DND-41 (cell line): ENCODE data around the gene NFE2L2.
"Not testable (repeated sequence)": the region's sequence is repeated elsewhere in the genome, so short reads cannot be mapped to it uniquely, and the experiment has no call there.

Source experiments
- ATAC-seq: fragments of 200-7000 bp; cut with Tn5 transposase; 3 replicates; pipeline ENCODE4 v1.9.1; 2021; ENCODE audit warnings: low read depth; ENCODE audit not compliant: insufficient read depth
- DNase-seq: peaks from one replicate; pipeline ENCODE4 v3.0.0-alpha.2; 2020
- H2AFZ ChIP-seq: 2 replicates; pipeline ENCODE4 v1.6.0; 2012; ENCODE audit warnings: low read depth, low read length
- H3K27ac ChIP-seq: 2 replicates; pipeline ENCODE4 v1.5.1; 2012; ENCODE audit warnings: low read length, inconsistent platforms
- H3K27me3 ChIP-seq: fragments of 200-600 bp; sonication (generic); 2 replicates; pipeline ENCODE4 v1.6.0; 2012; ENCODE audit warnings: low read length, mild to moderate bottlenecking, inconsistent platforms; ENCODE audit not compliant: insufficient read depth, poor library complexity
- H3K36me3 ChIP-seq: 2 replicates; pipeline ENCODE4 v1.5.1; 2012; ENCODE audit warnings: low read length, inconsistent platforms; ENCODE audit not compliant: insufficient read depth
- H3K4me1 ChIP-seq: 2 replicates; pipeline ENCODE4 v1.5.1; 2012; ENCODE audit warnings: mild to moderate bottlenecking, low read length; ENCODE audit not compliant: insufficient read depth
- H3K4me2 ChIP-seq: 2 replicates; pipeline ENCODE4 v1.6.0; 2012; ENCODE audit warnings: mild to moderate bottlenecking, moderate library complexity, low read length, inconsistent platforms; ENCODE audit not compliant: insufficient read depth
- H3K4me3 ChIP-seq, 2 experiments: fragments of 200-600 bp in 1 of 2; shearing (Covaris generic) in 1 of 2; 2 replicates each; pipeline ENCODE4 v1.5.1; 2012 to 2016; ENCODE audit warnings: inconsistent platforms in 2 of 2, low read length in 2 of 2, mild to moderate bottlenecking in 2 of 2, low read depth in 1 of 2, moderate library complexity in 1 of 2
- H3K79me2 ChIP-seq: 2 replicates; pipeline ENCODE4 v1.6.0; 2012; ENCODE audit warnings: low read length, inconsistent platforms; ENCODE audit not compliant: insufficient read depth
- H3K9ac ChIP-seq: 2 replicates; pipeline ENCODE4 v1.6.0; 2012; ENCODE audit warnings: low read depth, mild to moderate bottlenecking, inconsistent platforms, low read length, moderate library complexity
- H3K9me3 ChIP-seq: 2 replicates; pipeline ENCODE4 v1.5.1; 2012; ENCODE audit warnings: low read length, moderate library complexity, mild to moderate bottlenecking, inconsistent platforms; ENCODE audit not compliant: insufficient read depth, severe bottlenecking
- H4K20me1 ChIP-seq: 2 replicates; pipeline ENCODE4 v1.6.0; 2012; ENCODE audit warnings: low read length; ENCODE audit not compliant: insufficient read depth
- EZH2 ChIP-seq: IDR thresholded peaks from 3 replicates; pipeline ENCODE4 v1.6.1; 2012; ENCODE audit warnings: borderline replicate concordance, low read depth, mild to moderate bottlenecking, moderate library complexity, low read length, inconsistent platforms; ENCODE audit not compliant: severe bottlenecking
- TF ChIP-seq, protein P1 (sequence below): IDR thresholded peaks from 2 replicates; pipeline ENCODE4 v1.5.1; 2012; ENCODE audit warnings: borderline replicate concordance, low read length, moderate library complexity, mild to moderate bottlenecking; ENCODE audit not compliant: poor library complexity, severe bottlenecking; ENCODE audit errors: extremely low read depth

NFE2L2 gene

DNA sequence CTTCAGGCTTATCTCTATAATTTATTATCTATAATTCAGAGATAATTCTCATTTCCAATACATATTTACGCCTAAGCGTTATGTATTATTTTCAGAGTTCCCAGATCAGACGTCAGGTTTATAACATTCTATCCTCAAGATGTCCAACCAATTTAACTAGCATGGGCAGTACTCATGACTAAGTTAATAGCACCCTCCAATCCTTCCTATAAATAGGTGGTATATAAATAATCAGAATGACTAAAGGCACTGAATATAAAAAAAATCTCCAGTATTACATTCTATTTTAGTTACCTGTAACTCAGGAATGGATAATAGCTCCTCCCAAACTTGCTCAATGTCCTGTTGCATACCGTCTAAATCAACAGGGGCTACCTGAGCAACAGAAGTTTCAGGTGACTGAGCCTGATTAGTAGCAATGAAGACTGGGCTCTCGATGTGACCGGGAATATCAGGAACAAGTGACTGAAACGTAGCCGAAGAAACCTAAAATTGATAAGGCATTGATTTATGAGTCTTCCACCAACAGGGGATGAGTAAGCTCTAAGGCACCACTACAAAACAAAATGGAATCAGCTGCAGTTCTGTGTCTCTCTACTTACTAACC, 32.3 kb downstream of the NFE2L2 start:
- no peak for DNase-seq
- Histone ChIP-seq H3K27ac (no peak overlapping the region), H3K9ac (no peak overlapping the region), H3K4me2 (no peak overlapping the region), H3K36me3 (peaks cover 72% of the 10 kb centered on the region), H4K20me1 (peaks cover 37% of the 10 kb centered on the region), H3K79me2 (peaks cover 49% of the 10 kb centered on the region), H2AFZ (no peak overlapping the region), H3K4me1 (no peaks in the 10 kb centered on the region), H3K9me3 (no peaks in the 10 kb centered on the region), H3K27me3 (no peaks in the 10 kb centered on the region), H3K4me3 (no peak overlapping the region)
- TF ChIP-seq EZH2, result no peak
- no peak for ATAC-seq

DNA sequence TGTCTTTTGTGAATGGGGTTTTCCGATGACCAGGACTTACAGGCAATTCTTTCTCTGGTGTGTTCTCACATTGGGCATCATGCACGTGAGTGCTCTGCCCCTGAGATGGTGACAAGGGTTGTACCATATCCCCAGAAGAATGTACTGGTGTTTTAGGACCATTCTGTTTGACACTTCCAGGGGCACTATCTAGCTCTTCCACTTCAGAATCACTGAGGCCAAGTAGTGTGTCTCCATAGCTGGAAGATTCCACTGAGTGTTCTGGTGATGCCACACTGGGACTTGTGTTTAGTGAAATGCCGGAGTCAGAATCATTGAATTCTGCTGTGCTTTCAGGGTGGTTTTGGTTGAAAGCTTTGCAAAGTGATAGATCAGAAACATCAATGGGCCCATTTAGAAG, 33.3 kb downstream of the NFE2L2 start:
- Histone ChIP-seq H3K36me3 (peaks cover 68% of the 10 kb centered on the region), H4K20me1 (peaks cover 28% of the 10 kb centered on the region), H3K9me3 (no peaks in the 10 kb centered on the region)

DNA sequence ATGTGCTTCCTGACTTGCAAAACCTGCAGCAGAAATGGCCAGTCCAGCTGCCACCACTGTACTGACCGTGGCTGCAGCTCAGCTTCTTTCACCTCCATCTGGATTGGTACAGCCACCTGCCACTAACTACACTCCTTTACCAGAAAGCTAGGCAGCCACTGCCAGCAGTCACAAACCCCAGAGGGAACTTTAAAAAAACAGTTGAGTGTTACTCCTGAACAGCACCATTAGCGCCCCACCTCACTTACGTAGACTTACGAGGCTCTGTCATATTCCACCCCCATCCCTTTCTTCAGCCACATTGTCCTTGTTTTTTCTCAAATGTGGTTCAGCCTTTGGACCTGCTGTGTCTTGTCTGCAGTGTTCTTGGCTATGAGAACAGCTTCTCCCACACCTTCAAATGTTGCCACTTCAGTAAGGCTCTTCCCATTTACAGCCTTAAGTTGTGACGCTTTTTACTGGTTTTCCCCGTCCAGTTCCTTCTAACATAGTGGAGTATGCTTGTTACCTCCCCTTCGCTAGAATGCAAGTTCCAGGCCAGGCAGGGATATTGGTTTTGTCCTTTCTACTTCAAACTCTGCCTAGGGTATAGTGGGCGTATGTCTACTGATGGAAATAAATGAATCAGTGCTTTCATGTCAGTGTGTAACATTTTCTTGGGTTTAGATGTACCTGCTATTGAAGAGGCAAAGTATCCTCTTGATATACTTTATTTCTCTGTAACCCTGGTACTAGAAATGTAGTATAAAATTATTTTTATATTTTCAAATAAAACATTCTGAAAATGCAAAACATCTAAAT, 34.9 kb downstream of the NFE2L2 start:
- H3K27ac ChIP-seq, result no peak overlapping the region

More for the DNA sequence above, 33.3 kb downstream of the NFE2L2 start:
- Histone ChIP-seq H3K4me1 (no peaks in the 10 kb centered on the region), H3K4me2 (no peak overlapping the region), H3K9ac (no peak overlapping the region), H3K4me3 (no peak overlapping the region), H3K79me2 (peaks cover 40% of the 10 kb centered on the region), H3K27ac (no peak overlapping the region), H3K27me3 (no peaks in the 10 kb centered on the region), H2AFZ (no peak overlapping the region)
- DNase-seq (no peak), ATAC-seq (no peak)
- TF ChIP-seq, protein P1, sequence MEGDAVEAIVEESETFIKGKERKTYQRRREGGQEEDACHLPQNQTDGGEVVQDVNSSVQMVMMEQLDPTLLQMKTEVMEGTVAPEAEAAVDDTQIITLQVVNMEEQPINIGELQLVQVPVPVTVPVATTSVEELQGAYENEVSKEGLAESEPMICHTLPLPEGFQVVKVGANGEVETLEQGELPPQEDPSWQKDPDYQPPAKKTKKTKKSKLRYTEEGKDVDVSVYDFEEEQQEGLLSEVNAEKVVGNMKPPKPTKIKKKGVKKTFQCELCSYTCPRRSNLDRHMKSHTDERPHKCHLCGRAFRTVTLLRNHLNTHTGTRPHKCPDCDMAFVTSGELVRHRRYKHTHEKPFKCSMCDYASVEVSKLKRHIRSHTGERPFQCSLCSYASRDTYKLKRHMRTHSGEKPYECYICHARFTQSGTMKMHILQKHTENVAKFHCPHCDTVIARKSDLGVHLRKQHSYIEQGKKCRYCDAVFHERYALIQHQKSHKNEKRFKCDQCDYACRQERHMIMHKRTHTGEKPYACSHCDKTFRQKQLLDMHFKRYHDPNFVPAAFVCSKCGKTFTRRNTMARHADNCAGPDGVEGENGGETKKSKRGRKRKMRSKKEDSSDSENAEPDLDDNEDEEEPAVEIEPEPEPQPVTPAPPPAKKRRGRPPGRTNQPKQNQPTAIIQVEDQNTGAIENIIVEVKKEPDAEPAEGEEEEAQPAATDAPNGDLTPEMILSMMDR, result no peak
- no peak for TF ChIP-seq EZH2

DNA sequence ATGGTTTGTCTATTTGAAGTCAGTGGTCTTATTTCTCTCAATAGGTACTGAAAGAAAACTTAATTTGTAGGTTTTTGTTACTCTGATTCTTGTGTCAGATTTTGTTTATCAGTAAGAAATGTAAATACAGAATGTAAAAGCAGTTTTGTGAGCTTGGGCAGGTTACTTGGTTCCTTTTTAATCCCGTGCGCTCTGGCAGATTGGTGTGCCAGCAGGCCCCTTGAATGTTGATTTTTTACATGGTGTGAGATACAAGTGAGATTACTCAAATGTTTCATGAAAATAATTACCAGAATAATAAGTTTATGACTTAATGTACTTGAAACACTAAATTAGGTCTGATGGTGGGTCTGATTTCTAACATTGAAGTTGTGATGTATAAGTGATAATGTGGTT, 38.6 kb downstream of the NFE2L2 start:
- DNase-seq, result no peak
- TF ChIP-seq, protein P1, result no peak
- no peak for TF ChIP-seq EZH2
- no peak for ATAC-seq
- H3K9ac ChIP-seq, result no peak overlapping the region
- H2AFZ ChIP-seq, result no peak overlapping the region
- no peaks in the 10 kb centered on the region for H3K27me3 ChIP-seq
- H3K4me1 ChIP-seq, result no peaks in the 10 kb centered on the region
- no peak overlapping the region for H3K4me2 ChIP-seq
- peaks cover 23% of the 10 kb centered on the region; the same call in 1 of the 2 replicates for H4K20me1 ChIP-seq
- no peak overlapping the region for H3K4me3 ChIP-seq
- H3K79me2 ChIP-seq, result peaks cover 9% of the 10 kb centered on the region
- H3K27ac ChIP-seq, result no peak overlapping the region
- peaks cover 48% of the 10 kb centered on the region for H3K36me3 ChIP-seq
- H3K9me3 ChIP-seq, result no peaks in the 10 kb centered on the region

More for the DNA sequence above, 34.9 kb downstream of the NFE2L2 start:
- Histone ChIP-seq H3K9ac (no peak overlapping the region), H3K27me3 (no peaks in the 10 kb centered on the region), H3K4me3 (no peak overlapping the region), H2AFZ (no peak overlapping the region), H3K4me2 (no peak overlapping the region), H4K20me1 (0 out of 2 replicates have a peak, but pooled peaks cover 16% of the 10 kb centered on the region), H3K79me2 (peaks cover 24% of the 10 kb centered on the region), H3K36me3 (peaks cover 59% of the 10 kb centered on the region), H3K9me3 (no peaks in the 10 kb centered on the region), H3K4me1 (no peaks in the 10 kb centered on the region)
- no peak for DNase-seq
- TF ChIP-seq EZH2, result no peak
- 0 out of 3 replicates have a peak, but pooled peaks have one; percentile 6 for ATAC-seq

DNA sequence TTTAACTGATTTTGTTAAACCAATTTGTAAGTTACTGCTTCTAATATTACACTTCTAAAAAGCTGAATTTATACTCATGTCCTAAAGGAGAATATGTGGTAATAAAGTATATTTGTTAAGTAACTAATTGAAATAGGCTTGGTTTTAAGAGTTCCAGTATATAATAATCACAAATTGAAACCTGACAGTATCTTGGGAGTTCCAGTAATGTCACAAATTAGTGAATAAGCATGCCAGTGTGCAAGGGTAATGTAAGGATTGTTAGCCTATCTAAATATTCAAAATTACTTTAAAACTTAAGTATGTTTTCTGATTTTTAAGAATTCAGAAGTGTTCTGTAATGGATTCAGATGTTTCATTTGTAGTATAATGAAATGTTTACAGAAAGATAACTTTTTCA, 41.1 kb downstream of the NFE2L2 start:
- not testable (repeated sequence) for H2AFZ ChIP-seq, ATAC-seq, DNase-seq, H3K9me3 ChIP-seq, H3K4me2 ChIP-seq, H3K27me3 ChIP-seq, H3K27ac ChIP-seq, H3K4me1 ChIP-seq, H3K4me3 ChIP-seq, H3K9ac ChIP-seq
- peaks cover 55% of the 10 kb centered on the region for H3K36me3 ChIP-seq
- peaks cover 33% of the 10 kb centered on the region for H4K20me1 ChIP-seq
- peaks cover 27% of the 10 kb centered on the region for H3K79me2 ChIP-seq
